A549 (cell line): ENCODE data around the gene LSP1.

Experiments
- MAZ ChIP-seq: fragments of 150-350 bp; IDR thresholded peaks from 2 replicates; pipeline ENCODE4 v1.6.1; 2014; ENCODE audit warnings: antibody characterized with exemption, low read depth, low read length, borderline replicate concordance
- RAD21 ChIP-seq, 2 experiments: fragments of >200 bp in 1 of 2; sonication (Bioruptor Twin) in 1 of 2; formaldehyde crosslinking in 1 of 2; IDR thresholded peaks in 1 of 2; conservative IDR thresholded peaks in 1 of 2; 2 replicates in 1 of 2; 3 replicates in 1 of 2; pipeline ENCODE4 v1.6.1; 2012 to 2018; ENCODE audit warnings: inconsistent platforms in 1 of 2
- ZC3H11A ChIP-seq: fragments of 450-650 bp; IDR thresholded peaks from 2 replicates; pipeline ENCODE4 v1.6.1; 2014; ENCODE audit warnings: antibody characterized with exemption, mild to moderate bottlenecking
- TF ChIP-seq, protein P1 (sequence below): fragments of >200 bp; sonication (Bioruptor Twin); formaldehyde crosslinking; IDR thresholded peaks from 3 replicates; pipeline ENCODE4 v1.5.1; 2016

DNA sequence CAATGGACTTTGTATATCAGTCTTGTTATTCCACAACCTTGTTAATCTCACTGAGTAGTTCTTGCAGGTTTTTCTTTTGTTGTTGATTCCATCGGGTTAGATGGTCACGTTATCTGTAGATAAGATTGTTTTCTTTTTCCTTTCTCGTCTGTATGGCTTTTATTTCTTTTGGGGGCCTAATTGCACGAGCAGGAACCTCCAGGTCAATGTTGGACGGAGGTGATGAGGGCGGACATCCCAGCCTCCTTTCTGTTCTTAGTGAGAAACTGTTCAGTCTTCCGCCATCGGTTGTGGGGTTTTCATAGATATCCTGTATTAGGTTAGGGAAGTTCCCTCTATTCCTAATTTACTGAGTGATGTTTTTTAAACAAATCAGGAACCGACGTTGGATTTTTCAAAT, 43.6 kb downstream of the LSP1 start:
- no peak for TF ChIP-seq RAD21 (conservative IDR thresholded peaks at IDR 0.05 in 1 of 2, IDR thresholded peaks at IDR 0.05 in 1 of 2)
- TF ChIP-seq, protein P1, sequence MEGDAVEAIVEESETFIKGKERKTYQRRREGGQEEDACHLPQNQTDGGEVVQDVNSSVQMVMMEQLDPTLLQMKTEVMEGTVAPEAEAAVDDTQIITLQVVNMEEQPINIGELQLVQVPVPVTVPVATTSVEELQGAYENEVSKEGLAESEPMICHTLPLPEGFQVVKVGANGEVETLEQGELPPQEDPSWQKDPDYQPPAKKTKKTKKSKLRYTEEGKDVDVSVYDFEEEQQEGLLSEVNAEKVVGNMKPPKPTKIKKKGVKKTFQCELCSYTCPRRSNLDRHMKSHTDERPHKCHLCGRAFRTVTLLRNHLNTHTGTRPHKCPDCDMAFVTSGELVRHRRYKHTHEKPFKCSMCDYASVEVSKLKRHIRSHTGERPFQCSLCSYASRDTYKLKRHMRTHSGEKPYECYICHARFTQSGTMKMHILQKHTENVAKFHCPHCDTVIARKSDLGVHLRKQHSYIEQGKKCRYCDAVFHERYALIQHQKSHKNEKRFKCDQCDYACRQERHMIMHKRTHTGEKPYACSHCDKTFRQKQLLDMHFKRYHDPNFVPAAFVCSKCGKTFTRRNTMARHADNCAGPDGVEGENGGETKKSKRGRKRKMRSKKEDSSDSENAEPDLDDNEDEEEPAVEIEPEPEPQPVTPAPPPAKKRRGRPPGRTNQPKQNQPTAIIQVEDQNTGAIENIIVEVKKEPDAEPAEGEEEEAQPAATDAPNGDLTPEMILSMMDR, result no peak
- TF ChIP-seq ZC3H11A, result no peak
- TF ChIP-seq MAZ, result no peak
